ENCODE data around the gene SCAF8.
"Not testable (repeated sequence)": the region's sequence is repeated elsewhere in the genome, so short reads cannot be mapped to it uniquely, and the experiment has no call there.

Gene SCAF8

DNA sequence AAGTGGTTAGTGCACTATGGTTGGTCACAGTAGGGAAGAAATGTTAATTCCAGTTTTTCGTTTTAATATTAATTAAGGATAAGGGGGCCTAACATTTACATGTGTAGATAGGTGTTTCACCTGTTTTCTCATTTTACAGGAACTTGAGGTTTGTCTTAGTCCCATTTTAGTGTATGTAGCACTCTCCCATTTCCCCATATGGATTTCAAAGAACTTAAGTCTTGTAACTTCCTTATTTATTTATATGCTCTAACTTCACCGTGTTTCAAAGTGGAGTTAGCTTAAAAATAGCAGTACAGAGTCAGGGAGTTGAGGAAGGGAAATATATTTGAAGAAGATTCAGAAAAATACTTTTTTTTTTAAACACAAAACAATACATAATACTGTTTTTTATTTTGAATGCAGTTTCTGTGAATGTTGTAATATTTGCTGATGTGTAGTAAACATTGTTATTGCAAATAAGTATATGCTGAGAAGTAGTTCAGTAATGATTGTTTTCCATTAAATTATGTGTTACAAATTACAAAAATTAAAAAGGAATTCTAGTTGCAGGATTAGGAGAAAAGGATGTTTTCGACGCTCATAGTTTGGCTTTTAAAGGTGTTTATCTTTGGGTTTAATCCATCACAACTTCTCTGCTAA lies 3.5 kb downstream of the SCAF8 start:
- no peak for DNase-seq (ENCODE audit: low read depth)

DNA sequence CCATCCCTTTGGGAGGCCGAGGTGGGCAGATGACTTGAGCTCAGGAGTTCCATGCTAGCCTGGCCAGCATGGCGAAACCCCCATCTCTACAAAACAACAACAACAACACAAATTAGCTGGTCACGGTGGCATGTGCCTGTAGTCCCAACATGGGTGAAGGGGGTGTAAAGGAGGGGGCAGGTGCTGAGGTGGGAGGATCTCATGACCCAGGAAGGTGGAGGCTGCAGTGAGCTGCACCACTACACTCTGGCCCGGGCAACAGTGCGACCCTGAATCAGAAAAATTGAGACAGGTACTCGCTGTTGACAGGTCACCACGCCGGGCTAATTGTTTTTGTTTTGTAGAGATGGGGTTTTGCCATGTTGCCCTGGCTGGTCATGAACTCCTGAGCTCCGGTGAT lies 4.2 kb downstream of the SCAF8 start:
- no peak for DNase-seq (ENCODE audit: low read depth)

DNA sequence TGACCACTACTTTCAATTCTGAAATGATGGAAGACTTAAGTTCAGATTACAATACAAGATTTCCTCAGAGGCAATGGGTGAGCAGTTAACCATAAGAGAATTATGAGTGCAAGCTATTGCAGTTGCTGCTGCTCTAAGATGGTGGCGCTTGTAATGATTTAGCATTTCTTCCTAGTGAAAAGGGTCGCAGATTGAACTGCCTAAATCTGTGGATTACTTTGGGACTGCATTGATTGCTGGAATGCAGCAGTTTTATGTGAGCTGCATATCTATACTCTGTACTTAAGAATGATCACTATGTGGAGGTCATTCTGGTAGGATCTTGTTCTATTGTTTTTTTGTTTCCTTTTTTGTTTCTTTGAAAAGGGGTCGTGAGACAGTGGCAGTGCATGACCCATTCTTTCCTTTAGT lies 5.3 kb downstream of the SCAF8 start:
- no peak for DNase-seq (ENCODE audit: low read depth)

DNA sequence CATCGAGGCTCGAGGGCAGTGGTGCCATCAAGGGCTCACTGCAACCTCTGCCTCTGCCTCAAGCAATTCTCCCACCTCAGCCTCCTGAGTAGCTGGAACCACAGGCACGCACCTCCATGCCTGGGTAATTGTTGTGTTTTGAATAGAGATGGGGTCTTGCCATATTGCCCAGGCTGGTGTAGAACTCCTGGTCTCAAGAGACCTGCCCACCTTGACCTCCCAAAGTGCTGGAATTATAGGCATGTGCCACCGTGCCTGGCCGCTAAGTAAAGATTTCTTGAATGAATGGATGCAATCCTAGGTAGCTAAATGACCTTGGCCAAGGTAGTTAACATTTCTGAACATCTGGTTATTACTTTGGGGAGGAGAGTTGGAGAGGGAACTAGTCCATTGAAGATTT lies 7.4 kb downstream of the SCAF8 start:
- DNase-seq (ENCODE audit: low read depth) = no peak

DNA sequence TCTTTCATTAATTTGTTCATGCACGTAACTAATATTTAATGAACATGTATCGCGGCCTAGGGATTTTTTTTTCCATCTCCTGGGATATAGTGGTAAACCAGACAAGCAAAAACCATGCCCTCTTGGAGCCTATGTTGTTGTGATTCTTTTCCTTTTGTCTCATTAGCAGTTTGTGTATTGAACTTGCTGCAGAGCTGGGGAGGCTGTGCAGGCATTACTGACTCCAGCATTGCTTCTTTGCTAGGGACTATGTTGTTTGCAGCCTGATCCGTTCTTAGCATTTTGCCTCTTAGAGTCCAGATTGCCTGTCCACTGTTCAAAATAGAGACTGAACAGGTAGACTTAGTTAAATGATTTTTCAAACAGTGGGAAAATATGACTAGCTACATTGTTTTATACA lies 9.7 kb downstream of the SCAF8 start:
- DNase-seq (ENCODE audit: low read depth) = no peak

DNA sequence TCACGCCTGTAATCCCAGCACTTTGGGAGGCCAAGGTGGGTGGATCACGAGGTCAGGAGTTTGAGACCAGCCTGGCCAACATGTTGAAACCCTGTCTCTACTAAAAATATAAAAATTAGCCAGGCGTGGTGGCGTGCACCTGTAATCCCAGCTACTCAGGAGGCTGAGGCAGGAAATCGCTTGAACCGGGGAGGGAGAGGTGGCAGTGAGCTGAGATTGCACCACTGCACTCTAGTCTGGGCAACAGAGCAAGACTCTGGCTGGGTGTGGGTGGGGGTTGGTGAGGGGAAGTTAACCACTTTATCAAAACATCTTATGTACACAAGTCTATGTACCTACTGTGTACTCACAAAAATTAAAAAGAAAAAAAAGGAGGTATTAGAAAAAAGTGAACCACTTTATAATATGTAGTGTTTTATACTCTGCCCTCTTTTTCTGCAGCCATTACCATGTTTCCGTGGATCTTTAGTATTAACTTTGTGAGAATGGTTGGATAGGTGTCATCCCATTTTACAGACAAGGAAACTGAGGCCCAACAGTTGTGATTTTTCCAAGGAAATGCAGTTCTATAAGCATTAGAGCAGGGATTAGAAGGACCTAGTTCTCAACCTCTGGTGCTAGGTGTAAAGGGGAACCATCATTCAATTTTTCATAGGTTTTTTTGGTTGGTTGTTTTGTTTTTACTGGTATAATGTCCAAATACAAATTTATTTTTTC lies 11.0 kb downstream of the SCAF8 start:
- not testable (repeated sequence) for DNase-seq (ENCODE audit: low read depth)

DNA sequence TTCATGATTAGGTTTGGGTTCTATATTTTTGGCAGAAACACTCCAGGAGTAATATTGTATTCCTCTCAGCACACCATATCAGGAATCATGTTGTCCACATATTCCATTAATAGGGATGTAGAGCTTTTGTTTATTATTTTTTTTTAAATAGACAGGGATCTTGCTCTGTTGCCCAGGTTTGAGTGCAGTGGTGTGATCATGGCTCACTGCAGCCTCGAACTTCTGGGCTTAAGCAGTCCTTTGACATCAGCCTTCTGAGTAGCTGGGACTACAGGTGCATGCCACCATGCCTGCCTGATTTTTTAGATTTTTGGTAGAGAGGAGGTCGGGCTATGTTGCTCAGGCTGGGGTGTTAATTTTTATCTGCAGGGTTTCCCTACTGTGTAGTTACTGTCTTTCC lies 12.0 kb downstream of the SCAF8 start:
- DNase-seq (ENCODE audit: low read depth) = no peak

DNA sequence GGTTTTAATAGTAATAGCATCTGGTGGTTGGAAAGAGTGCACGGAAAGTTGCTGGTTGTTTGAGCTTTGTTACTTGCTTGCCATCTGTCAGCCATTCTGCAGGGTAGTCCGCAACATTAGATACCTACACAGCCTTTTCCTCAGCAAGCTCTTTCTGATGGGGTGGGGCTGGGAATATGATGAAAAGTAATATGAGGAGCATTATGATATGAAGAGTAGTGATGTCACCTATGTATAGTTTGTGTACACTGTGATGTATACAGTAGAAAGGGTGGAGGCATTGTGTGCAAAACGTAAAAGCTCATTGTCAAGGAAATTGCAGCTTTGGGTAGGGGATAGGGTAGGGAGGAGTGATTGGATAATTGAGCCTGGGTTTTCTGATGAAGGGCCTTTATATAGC lies 16.1 kb downstream of the SCAF8 start:
- DNase-seq (ENCODE audit: low read depth) = no peak

DNA sequence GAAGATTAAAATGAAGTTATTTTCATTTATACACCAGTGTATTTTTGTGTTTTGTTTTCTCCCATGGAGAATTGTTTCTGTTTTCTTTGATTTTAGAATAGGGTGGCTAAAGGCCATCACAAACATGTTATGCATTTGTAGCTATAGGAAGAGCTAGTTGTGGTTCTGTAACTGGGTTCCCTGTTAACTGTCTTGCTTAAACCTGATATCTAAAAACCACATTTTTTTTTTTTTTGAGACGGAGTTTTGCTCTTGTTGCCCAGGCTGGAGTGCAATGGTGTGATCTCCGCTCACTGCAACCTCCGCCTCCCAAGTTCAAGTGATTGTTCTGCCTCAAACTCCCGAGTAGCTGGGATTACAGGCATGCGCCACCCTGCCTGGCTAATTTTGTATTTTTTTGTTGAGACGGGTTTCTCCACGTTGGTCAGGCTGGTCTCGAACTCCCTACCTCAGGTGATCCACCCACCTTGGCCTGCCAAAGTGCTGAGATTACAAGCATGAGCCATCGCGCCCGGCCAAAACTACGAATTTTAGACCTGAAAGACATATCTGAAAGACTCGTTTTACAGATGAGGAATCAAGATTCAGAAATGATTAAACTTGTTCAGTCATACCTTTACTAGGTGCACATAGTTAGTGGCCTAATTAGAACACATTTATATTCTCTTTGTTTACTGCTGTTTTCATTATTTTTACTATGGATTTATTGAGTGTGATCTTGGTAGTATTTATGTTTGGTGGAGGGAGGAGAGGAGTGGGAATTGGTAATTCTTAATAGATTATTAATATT lies 18.0 kb downstream of the SCAF8 start:
- no peak for DNase-seq (ENCODE audit: low read depth)

DNA sequence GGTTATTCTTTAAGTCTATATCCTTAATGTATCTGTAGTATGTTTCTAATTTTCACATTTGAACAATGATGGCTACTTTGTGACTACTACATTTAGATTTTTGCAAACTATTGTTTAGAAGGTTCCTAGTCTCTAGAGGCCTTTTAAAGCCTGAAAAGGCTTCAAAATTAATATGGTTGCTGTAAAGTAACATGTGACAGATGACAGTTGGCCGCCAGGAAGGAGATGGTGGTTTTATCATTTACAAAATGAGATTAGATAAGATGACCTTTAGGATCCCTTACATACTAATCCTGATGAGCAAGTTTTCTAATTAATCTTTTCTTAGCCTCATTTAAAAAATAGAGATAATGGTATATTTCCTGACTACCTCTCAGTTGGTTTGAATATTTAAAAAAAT lies 18.8 kb downstream of the SCAF8 start:
- no peak for DNase-seq (ENCODE audit: low read depth)

DNA sequence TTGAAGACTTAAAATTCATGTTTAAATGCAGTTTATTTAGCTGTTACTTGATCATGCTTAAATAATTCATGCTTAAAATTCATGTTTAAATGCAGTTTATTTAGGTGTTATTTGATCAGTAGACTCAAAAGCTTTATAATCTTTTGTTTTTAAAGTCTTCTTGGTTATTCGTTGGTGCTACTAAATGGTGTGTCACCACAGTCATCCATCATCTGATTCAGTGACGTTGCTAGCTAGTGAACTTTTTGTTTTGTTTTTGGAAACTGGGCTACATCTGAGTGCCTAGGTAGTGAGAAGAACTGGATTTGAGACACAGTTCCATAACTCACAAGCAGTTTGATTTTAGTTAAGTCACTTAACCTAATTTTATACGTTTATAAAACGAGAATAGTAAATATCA lies 20.9 kb downstream of the SCAF8 start:
- DNase-seq (ENCODE audit: low read depth) = no peak

DNA sequence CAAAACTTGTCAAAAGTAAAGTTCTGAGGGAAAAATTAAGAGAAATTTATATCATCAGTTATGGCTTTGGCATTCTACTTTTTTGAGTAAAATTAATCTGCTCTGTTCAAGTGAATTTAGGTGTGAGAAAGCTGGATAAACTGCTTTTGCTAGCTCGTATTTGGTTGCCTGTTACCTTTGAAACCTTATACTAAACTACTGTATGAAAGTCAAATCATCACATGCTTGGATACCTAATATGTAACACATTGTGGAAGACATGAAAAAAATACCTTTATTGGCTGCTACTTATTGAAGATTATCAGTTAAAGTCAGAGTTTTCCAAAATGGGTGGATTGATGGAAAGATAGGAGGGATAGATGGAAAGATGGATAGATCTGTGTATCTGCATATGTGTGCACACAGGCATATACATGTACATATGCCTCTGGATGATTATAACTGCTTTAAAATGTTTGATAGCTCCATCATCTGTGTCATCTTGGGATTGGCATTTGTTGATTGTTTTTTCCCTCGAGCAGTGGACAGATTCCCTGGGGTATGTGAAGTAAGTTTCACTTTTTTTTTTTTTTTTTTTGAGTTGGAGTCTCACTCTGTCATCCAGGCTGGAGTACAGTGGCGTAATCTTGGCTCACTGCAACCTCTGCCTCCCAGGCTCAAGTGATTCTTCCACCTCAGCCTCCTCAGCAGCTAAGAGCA lies 24.3 kb downstream of the SCAF8 start:
- no peak for DNase-seq (ENCODE audit: low read depth)

DNA sequence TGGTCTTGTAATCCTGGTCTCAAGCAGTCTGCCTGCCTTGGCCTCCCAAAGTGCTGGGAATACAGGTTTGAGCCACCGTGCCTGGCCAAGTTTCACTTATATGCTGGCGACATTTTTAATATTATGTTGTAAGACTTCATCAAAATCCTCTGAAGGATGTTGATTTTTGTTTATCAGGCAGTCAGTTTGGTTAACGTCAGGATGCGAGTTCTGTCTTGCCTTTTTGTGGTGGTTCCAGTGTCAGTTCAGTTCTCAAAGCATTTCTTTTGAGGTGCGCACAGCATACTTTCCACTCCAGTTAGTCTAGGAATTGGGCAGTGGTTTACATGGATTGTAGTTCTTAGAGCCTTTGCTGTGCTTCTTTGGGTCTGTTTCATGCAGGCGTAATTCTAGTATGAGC lies 24.9 kb downstream of the SCAF8 start:
- DNase-seq (ENCODE audit: low read depth) = no peak

DNA sequence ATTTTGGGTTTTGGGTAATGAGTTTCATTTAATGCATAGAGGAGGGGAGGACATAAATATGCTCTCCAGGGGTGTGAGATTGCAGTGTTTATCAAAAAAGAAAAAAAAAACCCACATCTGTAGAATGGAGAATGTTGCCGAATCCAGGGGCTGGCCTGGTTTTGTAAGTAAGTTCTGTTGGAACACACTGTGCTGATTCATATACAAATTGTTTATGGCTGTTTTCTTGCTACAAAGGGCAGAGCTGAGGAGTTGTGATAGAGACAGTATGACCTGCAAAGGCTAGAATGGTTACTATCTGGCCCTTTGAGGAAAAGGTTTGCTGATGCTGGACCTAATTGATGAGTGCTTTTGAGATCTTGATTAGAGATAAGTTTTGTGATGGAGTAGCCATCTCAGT lies 30.4 kb downstream of the SCAF8 start:
- no peak for DNase-seq (ENCODE audit: low read depth)

DNA sequence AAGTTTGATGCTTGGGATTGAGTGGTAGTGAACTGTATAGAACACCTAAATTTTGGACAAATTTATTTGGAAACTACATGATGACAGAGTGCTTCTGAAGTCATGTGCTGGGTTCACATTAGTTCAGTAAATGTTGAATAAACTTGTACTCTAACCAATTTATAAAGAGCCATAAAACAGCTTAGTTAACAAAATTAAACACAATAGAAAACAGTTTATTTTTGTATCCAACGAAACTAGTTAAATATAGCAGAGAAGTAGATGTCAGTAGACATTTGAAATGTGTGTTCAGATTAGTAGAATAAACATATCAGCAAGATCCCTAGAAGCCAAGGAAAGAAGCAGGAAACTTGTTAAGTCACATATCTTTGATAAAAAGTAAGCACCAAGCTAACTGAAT lies 32.1 kb downstream of the SCAF8 start:
- no peak for DNase-seq (ENCODE audit: low read depth)

DNA sequence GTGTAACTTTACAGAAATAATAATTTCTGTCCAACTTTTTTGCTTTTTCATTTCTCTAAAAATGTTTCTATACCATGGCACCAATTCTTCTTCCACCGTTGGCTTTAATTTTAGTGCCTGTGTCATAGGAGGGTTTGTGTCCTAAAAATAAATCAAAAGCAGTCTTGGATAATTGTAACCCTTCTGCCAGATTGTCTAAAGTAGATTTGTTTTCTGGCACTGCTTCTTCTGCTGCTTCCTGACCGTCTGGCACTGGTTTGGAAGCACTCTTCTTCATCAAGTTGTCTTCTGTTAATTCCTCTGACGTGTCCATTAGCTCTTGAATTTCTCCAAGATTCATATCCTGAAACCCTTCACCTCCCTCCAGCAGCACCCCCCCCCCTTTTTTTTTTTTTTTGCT lies 33.1 kb downstream of the SCAF8 start:
- DNase-seq (ENCODE audit: low read depth) = no peak

DNA sequence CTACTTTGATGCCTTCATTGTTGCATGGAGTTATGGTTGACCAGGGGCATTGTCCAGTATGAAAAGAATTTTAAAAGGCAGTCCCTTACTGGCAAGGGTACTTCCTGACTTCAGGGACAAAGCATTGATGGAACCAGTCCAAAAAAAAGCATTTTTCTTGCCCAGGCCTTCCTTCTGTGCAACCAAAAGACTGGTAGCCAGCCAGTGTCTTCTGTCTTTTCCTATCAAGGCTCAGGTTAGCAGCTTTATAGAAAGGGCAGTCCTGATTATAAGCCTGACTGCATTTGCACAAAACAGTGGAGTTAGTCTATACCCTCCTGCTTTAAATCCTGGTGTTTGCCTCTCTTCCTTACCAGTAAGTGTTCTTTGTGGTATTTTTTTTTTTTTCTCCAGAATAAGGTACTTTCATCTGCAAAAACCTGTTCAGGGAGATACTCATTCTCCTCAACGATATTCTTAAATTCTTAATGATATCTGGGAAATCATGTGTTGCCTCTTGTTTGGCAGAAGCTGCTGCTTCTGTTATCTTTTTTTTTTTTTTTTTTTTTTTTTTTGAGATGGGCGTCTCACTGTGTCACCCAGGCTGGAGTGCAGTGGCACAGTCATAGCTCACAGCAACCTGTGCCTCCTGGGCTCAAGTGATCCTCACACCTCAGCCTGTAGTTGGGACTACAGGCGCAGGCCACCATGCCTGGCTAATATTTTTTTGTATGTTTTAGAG lies 33.9 kb downstream of the SCAF8 start:
- DNase-seq (ENCODE audit: low read depth) = no peak

DNA sequence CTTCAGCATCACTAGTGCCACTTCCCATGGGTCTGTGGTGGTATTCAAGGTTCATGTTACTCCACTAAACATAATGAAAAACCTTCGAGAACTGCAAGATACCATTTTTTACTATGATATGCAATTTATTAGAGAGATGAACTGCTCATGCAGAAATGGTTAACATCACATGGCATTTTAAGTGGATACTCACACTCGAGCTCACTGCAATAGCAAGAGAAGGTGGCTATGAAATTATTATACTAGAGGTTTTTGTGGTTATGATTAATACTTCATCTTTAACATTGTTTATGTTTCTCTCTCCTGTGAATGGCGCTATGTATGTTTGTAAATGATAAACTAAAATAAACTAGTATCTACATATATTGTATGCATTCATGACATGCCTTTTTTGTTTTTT lies 35.1 kb downstream of the SCAF8 start:
- DNase-seq (ENCODE audit: low read depth) = no peak

DNA sequence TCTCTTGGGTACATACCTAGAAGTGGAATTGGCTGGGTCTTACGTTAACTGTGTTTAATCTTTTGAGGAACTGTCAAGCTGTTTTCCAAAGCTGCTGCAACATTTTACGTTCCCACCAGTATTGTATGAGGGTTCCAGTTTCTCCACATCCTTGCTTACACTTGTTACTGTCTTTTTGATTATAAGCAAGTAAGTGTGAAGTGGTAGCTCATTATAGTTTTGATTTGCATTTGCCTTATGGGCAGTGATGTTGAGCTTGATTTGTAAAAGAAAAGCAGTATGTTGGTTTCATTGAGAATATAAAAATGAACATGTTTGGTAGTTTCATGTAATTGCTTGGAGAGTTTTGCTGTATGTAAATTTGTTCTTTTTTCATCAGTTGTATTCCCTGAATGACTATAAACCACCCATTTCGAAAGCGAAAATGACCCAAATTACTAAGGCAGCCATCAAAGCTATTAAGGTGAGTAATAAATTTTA lies 40.4 kb downstream of the SCAF8 start:
- DNase-seq (ENCODE audit: low read depth) = no peak

DNA sequence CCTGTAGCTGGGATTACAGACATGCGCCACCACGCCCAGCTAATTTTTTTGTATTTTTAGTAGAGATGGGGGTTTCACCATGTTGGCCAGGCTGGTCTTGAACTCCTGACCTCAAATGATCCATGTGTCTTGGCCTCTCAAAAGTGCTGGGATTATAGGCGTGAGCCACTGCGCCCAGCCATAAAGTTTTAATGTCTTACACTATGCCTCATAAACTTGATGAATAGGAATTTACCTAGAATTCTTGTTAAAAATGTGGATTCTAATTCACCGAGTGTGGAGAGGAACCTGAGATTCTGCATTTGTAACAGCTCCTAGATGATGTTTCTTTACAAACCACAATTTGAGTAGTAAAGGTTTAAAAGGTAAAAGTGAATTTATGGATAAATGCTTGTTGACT lies 45.9 kb downstream of the SCAF8 start:
- DNase-seq (ENCODE audit: low read depth) = not testable (repeated sequence)

DNA sequence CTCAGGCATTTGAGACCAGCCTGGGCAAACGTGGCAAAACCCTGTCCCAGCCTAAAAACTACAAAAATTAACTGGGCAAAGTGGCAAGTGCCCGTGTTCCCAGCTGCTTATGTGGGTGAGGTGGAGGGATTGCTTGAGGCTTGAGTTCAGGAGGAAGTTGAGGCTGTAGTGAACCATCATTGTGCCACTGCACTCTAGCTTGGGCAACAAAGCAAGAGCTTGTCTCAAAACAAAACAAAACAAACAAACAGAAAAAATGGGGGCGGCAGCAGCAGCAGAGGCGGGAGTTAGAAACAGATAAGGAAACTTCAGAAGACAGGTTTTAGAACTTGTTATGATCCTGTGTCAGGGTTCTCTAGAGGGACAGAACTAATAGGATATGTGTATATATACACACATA lies 49.0 kb downstream of the SCAF8 start:
- no peak for DNase-seq (ENCODE audit: low read depth)

DNA sequence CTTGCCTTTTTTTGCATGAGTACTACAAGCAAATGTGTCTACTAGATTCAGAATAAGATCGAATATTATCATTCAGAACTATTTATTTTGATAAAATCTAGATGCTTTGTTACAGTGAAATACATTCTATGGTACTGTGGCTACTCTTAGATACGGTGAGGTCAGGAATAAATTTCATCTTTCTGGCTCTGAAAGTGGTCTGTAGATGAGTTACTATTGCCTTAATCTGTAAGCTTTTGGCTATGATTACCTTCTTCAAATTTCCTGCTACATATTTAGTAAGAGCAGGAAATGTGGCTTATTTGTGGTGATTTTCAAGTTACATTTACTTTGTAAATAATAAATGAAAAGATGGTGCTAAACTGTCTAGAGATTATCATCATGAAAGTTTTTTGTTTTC lies 50.0 kb downstream of the SCAF8 start:
- no peak for DNase-seq (ENCODE audit: low read depth)
